AG09319 (cell line): Measurements from ENCODE around the gene SMIM32.

Source experiments
- DNase-seq: peaks from one replicate; pipeline ENCODE4 v3.0.0-alpha.2; 2010; ENCODE audit warnings: low read depth; ENCODE audit errors: extremely low read depth
- CTCF ChIP-seq: IDR thresholded peaks from 2 replicates; pipeline ENCODE4 v1.5.1; 2011; ENCODE audit warnings: low read depth, mild to moderate bottlenecking, inconsistent platforms, low read length, moderate library complexity

Gene SMIM32

DNA sequence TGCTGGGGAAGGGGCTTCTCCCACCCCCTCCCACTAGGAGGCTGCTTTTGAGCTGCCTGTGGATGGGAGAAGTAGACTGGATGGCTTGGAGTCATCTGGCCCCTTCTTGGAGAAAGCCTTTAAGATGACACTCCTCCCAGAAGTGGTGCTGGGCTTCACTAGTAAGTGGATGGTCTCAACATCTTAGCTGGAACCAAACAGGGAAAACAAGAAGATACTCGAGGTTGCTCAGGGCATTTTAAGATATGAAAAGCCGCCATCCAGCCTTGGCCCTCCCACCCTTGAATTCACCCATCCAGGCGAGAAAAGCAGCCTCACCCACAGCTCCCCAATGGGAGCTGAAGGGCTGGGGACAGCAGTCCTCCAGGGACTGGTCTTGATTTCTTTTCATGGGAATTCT, 7.8 kb upstream of the SMIM32 start:
- DNase-seq, result no peak
- TF ChIP-seq CTCF, result no peak

- TF ChIP-seq CTCF, result no peak
- DNase-seq, result no peak
Observed at GRCh38 chr5:136200130-136200529, 7.2 kb upstream of the SMIM32 start.

DNA sequence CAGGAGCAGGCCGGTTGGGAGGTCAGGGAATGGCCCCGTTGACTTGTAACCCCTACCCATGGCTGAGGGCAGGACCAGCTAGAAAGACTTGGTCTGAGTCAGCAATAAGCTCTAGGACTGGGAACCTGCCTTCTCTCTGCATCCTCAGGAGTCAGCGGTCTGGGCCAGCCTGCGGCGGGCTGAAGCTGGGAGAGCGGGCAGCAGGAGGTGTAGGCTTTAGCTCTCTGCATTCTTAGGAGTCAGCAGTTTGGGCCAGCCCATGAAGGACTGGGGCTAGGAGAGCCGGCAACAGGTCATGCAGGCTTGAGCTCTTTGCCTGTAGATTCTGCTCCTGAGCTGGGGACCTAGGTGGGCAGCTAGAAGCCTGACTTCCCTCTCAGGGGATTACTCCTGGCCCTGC, 6.4 kb upstream of the SMIM32 start:
- DNase-seq, result no peak
- TF ChIP-seq CTCF, result no peak

GRCh38 chr5:136198453-136198852, 5.5 kb upstream of the SMIM32 start:
- no peak for TF ChIP-seq CTCF
- DNase-seq, result no peak

GRCh38 chr5:136197462-136198142, 4.6 kb upstream of the SMIM32 start:
- no peak for TF ChIP-seq CTCF
- no peak for DNase-seq

DNA sequence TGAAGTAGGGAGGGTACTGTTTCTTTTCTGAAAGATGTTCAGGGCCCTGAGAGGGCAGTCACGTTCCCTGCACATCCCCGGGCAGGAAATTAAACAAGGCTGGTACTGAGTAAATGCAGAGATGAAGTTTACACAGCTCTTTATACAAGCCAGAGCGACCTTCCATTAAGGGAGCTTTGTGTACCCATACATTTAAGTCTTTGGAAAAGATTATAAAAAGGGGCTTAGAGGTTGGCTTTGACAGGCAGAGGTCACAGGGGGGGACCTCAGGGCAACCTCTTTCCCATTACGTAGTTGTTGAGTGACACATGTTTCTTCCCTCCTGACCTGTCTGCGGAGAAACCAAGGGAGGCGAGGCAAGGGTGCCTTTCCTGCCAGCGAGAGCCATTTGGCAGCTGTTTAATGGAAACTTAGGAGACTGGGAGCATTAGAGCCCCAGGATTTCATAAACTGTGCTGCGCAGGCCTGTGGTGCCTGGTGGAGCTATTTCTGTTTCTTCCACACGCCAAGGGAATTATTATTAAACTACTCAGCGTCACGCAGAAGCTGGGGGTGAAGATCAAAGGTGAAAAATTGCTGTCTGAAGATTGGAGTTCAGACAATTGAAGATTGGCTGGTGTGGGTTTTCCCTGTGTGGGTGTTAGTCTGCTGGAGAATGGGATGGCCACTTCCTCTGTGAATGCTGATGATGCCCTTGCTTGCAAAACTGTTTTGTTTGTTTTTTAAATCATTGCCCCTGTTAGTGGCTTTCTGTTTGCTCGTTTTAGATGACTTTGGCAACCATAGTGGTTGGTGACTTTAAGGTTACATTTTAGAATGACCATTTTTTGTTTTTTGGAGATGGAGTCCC, 3.2 kb upstream of the SMIM32 start:
- no peak for DNase-seq
- TF ChIP-seq CTCF, result no peak

DNA sequence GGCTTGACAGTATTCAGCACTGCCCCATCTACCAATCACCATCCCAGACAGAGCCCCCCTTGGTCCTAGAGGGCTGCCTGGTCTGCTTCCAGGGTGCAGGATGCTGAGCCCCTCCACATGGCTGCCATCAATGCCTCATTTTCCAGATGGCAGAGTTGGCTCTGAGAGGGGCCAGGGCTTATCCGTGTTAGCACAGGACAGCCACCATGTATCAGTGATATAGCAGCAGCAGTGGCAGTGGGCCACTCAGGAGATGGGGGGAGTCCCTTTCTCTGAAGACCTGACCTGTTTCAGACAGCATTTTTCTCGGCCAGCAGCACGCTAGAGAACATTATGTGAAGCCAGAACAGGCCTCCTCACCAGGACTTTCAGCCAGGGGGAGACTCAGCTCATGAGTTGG, 1.6 kb upstream of the SMIM32 start:
- no peak for TF ChIP-seq CTCF

More for the DNA sequence above, 1.6 kb upstream of the SMIM32 start:
- no peak for DNase-seq
